ENCODE measurements around the gene ZC3H7B.
"Not testable (repeated sequence)": the region's sequence is repeated elsewhere in the genome, so short reads cannot be mapped to it uniquely, and the experiment has no call there.

The ZC3H7B gene

DNA sequence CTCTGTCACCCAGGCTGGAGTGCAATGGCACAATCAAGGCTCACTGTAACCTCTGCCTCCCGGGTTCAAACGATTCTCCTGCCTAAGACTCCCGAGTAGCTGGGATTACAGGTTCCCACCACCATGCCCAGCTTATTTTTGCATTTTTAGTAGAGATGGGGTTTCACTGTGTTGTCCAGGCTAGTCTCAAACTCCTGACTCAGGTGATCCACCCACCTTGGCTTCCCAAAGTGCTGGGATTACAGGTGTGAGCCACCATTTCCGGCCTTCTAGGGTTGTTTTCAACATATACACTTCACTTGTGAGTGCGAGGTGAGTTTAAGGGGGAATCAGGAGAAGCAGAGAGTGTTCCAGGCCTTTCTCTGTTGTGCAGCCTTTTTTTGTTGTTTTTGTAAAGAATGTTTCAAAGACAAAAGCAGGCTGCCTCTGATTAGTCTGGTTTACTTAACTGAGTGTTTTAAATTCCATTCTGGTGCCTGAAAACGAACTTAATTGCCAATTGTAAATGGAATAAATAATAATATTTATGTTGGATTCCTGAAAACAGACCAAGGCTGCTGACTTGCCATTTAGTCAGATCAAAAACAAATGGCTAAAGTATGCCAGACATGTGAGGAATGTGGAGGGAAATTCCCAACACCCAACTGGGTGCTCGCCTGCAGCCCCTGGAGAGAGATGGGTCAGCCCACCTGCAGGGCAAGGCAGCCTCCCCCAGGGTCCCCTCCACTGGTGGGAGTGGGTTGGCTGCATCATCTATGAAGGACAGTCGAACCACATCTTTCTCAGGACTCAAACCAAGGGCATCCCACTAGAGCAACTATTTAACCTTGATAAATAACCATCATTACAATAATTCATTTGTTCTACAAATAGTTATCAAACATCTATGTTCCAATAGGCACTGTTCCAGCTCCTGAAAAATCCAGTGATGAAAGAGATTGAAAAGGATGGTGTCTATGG, 10.8 kb upstream of the ZC3H7B start:
- peak overlapping the region; percentile 95 for H3K27ac ChIP-seq
- DNase-seq (ENCODE audit: low spot score): peak; percentile 43
- POLR2A ChIA-PET (ENCODE audit: low non-redundant PET): no interaction called here
- CTCF ChIA-PET: no interaction called here
- TF ChIP-seq, protein P1, sequence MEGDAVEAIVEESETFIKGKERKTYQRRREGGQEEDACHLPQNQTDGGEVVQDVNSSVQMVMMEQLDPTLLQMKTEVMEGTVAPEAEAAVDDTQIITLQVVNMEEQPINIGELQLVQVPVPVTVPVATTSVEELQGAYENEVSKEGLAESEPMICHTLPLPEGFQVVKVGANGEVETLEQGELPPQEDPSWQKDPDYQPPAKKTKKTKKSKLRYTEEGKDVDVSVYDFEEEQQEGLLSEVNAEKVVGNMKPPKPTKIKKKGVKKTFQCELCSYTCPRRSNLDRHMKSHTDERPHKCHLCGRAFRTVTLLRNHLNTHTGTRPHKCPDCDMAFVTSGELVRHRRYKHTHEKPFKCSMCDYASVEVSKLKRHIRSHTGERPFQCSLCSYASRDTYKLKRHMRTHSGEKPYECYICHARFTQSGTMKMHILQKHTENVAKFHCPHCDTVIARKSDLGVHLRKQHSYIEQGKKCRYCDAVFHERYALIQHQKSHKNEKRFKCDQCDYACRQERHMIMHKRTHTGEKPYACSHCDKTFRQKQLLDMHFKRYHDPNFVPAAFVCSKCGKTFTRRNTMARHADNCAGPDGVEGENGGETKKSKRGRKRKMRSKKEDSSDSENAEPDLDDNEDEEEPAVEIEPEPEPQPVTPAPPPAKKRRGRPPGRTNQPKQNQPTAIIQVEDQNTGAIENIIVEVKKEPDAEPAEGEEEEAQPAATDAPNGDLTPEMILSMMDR (conservative IDR thresholded peaks at IDR 0.05; ENCODE audit: low read depth): no peak

DNA sequence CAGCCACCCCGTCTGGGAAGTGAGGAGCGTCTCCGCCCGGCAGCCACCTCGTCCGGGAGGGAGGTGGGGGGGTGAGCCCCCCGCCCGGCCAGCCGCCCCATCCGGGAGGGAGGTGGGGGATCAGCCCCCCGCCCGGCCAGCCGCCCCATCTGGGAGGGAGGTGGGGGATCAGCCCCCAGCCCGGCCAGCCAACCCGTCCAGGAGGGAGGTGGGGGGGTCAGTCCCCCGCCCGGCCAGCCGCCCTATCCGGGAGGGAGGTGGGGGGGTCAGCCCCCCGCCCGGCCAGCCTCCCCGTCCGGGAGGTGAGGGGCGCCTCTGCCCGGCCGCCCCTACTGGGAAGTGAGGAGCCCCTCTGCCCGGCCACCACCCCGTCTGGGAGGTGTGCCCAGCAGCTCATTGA, 6.5 kb upstream of the ZC3H7B start:
- H3K27ac ChIP-seq; POLR2A ChIA-PET (ENCODE audit: low non-redundant PET); DNase-seq (ENCODE audit: low spot score); CTCF ChIA-PET: not testable (repeated sequence)

DNA sequence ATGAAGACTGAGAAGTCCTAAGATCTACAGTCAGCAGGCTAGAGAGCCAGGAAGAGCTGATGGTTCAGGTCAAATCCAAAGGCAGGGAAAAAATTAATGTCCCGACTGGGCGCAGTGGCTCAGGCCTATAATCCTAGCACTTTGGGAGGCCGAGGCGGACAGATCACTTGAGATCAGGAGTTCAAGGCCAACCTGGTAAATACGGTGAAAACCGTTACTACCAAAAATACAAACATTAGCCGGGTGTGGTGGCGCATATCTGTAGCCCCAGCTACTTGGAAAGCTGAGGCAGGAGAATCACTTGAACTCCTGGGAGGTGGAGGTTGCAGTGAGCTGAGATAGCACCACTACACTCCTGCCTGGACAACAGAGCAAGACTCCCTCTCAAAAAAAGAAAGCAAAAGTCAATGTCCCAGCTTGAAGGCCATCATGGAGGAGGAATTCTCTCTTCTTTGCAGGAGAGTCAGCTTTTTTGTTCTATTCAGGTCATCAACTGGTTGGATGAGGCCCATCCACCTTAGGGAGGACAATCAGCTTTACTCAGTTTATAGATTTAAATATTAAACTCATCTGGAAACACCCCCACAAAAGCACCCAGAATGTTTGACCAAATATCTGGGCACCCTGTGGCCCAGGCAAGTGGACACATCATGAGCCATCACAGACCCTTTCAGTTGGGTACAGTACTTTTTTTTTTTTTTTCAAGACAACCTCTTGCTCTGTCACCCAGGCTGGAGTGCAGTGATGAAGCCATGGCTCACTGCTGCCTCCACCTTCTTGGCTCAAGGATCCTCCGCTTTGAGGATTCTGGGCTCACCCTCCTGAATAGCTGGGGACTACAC, 4.3 kb upstream of the ZC3H7B start:
- ChIA-PET CTCF (interaction anchor here (0.6 to 0.8 kb wide), 3 partner anchors 125 to 913 kb away, joined by 3 to 5 read pairs (median 3); no protein-coding TSS in a partner anchor), POLR2A (ENCODE audit: low non-redundant PET) (interaction anchor here (0.5 to 0.7 kb wide), 3 partner anchors 9 to 84 kb away, joined by 4 to 5 read pairs (median 5); partner anchors contain the start of genes RANGAP1 and TEF)
- no peak overlapping the region for H3K27ac ChIP-seq
- TF ChIP-seq, protein P1 (conservative IDR thresholded peaks at IDR 0.05; ENCODE audit: low read depth): no peak
- DNase-seq (ENCODE audit: low spot score): no peak

DNA sequence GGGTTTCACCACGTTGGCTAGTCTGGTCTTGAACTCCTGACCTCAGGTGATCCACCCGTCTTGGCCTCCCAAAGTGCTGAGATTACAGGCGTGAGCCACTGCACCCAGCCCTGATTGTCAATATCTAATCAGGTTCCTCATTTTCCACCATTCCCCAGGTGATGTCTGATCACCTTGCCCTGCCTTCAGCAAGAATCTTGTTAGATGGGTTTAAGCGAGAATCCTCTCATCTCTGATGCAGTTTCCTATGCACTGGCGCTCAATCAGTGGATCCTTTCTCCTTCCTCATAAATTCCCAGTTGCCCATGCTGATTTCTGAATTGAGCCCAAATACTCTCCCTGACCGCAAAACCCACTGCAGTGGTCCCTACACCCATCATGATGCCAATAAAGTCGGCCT, 664 bp upstream of the ZC3H7B start:
- ChIA-PET POLR2A (ENCODE audit: low non-redundant PET) (no interaction called here), CTCF (no interaction called here)
- H3K27ac ChIP-seq: peak overlapping the region; percentile 88
- no peak for DNase-seq (ENCODE audit: low spot score)
- TF ChIP-seq, protein P1 (conservative IDR thresholded peaks at IDR 0.05; ENCODE audit: low read depth): no peak

DNA sequence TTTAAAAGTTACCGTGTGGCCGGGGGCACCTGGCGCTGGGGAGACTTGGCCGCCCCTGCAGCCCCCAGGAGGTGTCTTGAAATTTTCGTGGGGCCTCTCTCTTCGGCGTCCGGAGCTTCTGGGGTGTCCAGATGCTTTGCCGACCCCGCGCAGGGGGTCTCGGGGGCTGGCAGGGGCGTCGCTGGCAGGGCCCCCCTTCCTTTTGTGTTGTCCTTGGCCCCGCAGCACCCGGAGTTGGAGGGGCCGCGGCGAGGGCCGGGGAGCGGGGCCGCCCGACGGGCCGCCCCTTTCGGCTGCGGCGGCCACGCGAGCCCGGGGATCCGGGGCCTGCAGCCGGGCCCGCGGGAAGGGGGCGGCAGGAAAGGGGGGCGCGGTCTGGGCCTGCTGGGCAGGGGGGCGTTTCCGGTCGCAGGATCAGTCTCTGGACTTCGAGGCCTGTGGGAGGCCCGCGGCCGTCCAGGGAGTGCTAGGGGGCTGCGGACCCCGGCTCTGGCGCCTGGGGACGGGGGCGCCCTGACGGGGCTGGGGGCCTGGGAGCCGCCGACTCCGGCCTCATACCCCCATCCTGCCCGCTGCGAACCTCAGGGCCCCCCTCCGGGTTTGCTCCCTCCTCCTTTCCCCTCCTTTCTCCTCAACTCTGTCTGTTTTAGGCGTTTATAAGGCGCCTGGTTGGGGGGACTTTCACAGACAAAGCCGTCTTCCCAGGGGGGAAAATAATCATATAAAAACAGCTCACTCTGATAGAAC, 869 bp downstream of the ZC3H7B start:
- CTCF ChIA-PET: interaction anchor here (0.7 to 0.9 kb wide), 2 partner anchors 14 to 31 kb away, joined by 5 to 8 read pairs; no protein-coding TSS in a partner anchor
- POLR2A ChIA-PET (ENCODE audit: low non-redundant PET): no interaction called here
- TF ChIP-seq, protein P1 (conservative IDR thresholded peaks at IDR 0.05; ENCODE audit: low read depth): no peak
- peak overlapping the region; percentile 88 for H3K27ac ChIP-seq
- DNase-seq (ENCODE audit: low spot score): no peak

DNA sequence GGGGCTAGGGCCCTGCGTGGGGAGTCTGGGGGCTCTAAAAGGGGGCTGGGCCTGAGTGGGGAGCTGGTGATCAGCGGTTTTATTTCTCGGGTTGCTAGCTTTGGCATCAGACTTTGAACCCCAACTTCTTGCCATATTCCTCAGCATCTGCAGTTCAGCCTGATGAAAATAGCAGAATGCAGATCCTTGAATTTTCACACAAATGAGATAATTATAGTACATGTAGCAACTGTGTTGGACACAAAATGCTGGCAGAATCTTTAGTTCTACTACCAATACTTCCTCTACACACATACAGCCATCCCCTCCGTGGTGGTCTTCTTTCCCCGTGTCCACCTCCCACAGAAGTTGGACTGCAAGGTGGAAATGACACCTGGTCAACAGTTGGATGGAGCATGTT, 1.5 kb downstream of the ZC3H7B start:
- ChIA-PET CTCF (interaction anchor here (0.5 to 0.9 kb wide), 3 partner anchors 32 to 235 kb away, joined by 3 to 5 read pairs (median 5); no protein-coding TSS in a partner anchor), POLR2A (ENCODE audit: low non-redundant PET) (no interaction called here)
- DNase-seq (ENCODE audit: low spot score): no peak
- H3K27ac ChIP-seq: peak overlapping the region; percentile 88
- TF ChIP-seq, protein P1 (conservative IDR thresholded peaks at IDR 0.05; ENCODE audit: low read depth): no peak

Measured in RWPE1 (cell line).